HepG2 (cell line): ENCODE results near the gene PCDHB1. TPM values are rescaled to one million over a fixed set of nuclear protein-coding genes. Genes with fewer than 3 reads are reported as not detected.

ENCODE experiments used
- ATF1 ChIP-seq: IDR thresholded peaks from 2 replicates; pipeline ENCODE4 v1.6.1; 2016; ENCODE audit warnings: mild to moderate bottlenecking, control low read depth
- ELF3 ChIP-seq: IDR thresholded peaks from 2 replicates; pipeline ENCODE4 v1.6.1; 2016; ENCODE audit warnings: missing genetic modification reagents, missing compliant biosample characterization
- FOXO4 ChIP-seq: sonication (generic); formaldehyde crosslinking; conservative IDR thresholded peaks from 2 replicates; pipeline ENCODE4 v1.8.1; 2023; ENCODE audit warnings: missing genetic modification reagents
- ISX ChIP-seq: sonication (generic); formaldehyde crosslinking; conservative IDR thresholded peaks from 2 replicates; pipeline ENCODE4 v1.5.0; 2020; ENCODE audit warnings: missing genetic modification reagents
- NR2F6 ChIP-seq, 2 experiments: IDR thresholded peaks; 2 replicates each; pipeline ENCODE4 v1.6.1; 2016; ENCODE audit warnings: antibody characterized with exemption in 1 of 2, mild to moderate bottlenecking in 1 of 2
- PAXIP1 ChIP-seq: sonication (generic); formaldehyde crosslinking; conservative IDR thresholded peaks from 2 replicates; pipeline ENCODE4 v1.4.0; 2020; ENCODE audit warnings: mild to moderate bottlenecking, missing genetic modification reagents, moderate library complexity
- PREB ChIP-seq: sonication (generic); formaldehyde crosslinking; IDR thresholded peaks from 2 replicates; pipeline ENCODE4 v1.4.0; 2020; ENCODE audit warnings: missing genetic modification reagents
- RAD21 ChIP-seq: fragments of 450-650 bp; formaldehyde crosslinking; IDR thresholded peaks from 2 replicates; pipeline ENCODE4 v1.5.0; 2020; ENCODE audit warnings: mild to moderate bottlenecking
- RARA ChIP-seq: IDR thresholded peaks from 2 replicates; pipeline ENCODE4 v1.6.1; 2016; ENCODE audit warnings: missing genetic modification reagents, missing compliant biosample characterization
- THRA ChIP-seq: sonication (generic); formaldehyde crosslinking; IDR thresholded peaks from 2 replicates; pipeline ENCODE4 v1.4.0; 2020; ENCODE audit warnings: missing genetic modification reagents, borderline replicate concordance
- ZNF263 ChIP-seq: sonication (generic); formaldehyde crosslinking; IDR thresholded peaks from 2 replicates; pipeline ENCODE4 v1.4.0; 2020; ENCODE audit warnings: missing genetic modification reagents
- ZNF280D ChIP-seq: sonication (generic); formaldehyde crosslinking; IDR thresholded peaks from 2 replicates; pipeline ENCODE4 v1.5.1; 2020; ENCODE audit warnings: mild to moderate bottlenecking, missing genetic modification reagents
- ZNF282 ChIP-seq: fragments of 450-650 bp; IDR thresholded peaks from 2 replicates; pipeline ENCODE4 v1.6.1; 2018; ENCODE audit not compliant: partially characterized antibody
- ZNF33B ChIP-seq: sonication (generic); formaldehyde crosslinking; IDR thresholded peaks from 2 replicates; pipeline ENCODE4 v1.5.1; 2020; ENCODE audit warnings: mild to moderate bottlenecking, missing genetic modification reagents
- ZNF350 ChIP-seq: sonication (generic); formaldehyde crosslinking; IDR thresholded peaks from 2 replicates; pipeline ENCODE4 v1.4.0; 2020; ENCODE audit warnings: mild to moderate bottlenecking, low read depth, missing genetic modification reagents, borderline replicate concordance
- ZNF550 ChIP-seq: sonication (generic); formaldehyde crosslinking; IDR thresholded peaks from 2 replicates; pipeline ENCODE4 v1.4.0; 2020; ENCODE audit warnings: mild to moderate bottlenecking, missing genetic modification reagents, borderline replicate concordance
- ZNF558 ChIP-seq: sonication (generic); formaldehyde crosslinking; IDR thresholded peaks from 2 replicates; pipeline ENCODE4 v1.9.0; 2022; ENCODE audit warnings: mild to moderate bottlenecking, missing genetic modification reagents, borderline replicate concordance
- ZNF644 ChIP-seq: IDR thresholded peaks from 2 replicates; pipeline ENCODE4 v1.6.1; 2016; ENCODE audit warnings: low read depth
- ZNF768 ChIP-seq: sonication (generic); formaldehyde crosslinking; IDR thresholded peaks from 2 replicates; pipeline ENCODE4 v1.4.0; 2020; ENCODE audit warnings: missing genetic modification reagents
- polyA plus RNA-seq, 8 experiments: library from polyadenylated mRNA; depleted of rRNA in 3 of 8; stranded (reverse) in 7 of 8; unstranded in 1 of 8; fragments of >200 nt; fragmentation: Illumina TruSeq in 4 of 8; extraction: Trizol in 4 of 8; gene quantifications; 2 replicates each; pipeline versions ENCODE4 v1.2.1 to v1.2.3, GENCODE V29; 2011 to 2016; ENCODE audit warnings: low read depth in 4 of 8, missing spikeins in 1 of 8, mixed read lengths in 1 of 8; ENCODE audit not compliant: insufficient read depth in 1 of 8
- total RNA-seq, 5 experiments: library from RNA; depleted of rRNA; stranded (reverse); fragments of >200 nt; fragmentation: Illumina TruSeq; extraction: Trizol; gene quantifications; 2 replicates each; pipeline ENCODE4 v1.2.3, GENCODE V29; 2016; ENCODE audit warnings: low read depth in 1 of 5

The PCDHB1 gene
- total and polyA plus RNA-seq, 2 of the 13 experiments (the other 11 are each of a cell fraction or from before 2014, with no cell fraction given), result not detected

GRCh38 chr5:141040771-141041426 is 10.3 kb upstream of the PCDHB1 start (continued):
- no peak for TF ChIP-seq FOXO4 (CRISPR knock-in tag)
- no peak for TF ChIP-seq ISX
- peak; percentile 87 for TF ChIP-seq ZNF644 (CRISPR knock-in tag)
- 0 out of 2 replicates have a peak, but pooled peaks have one; percentile 34 for TF ChIP-seq ZNF33B (CRISPR knock-in tag)
- TF ChIP-seq ATF1 (CRISPR knock-in tag), result peak; percentile 57; the same call in 1 of the 2 replicates
- TF ChIP-seq THRA (CRISPR knock-in tag), result peak; percentile 44; the same call in 1 of the 2 replicates
- no peak for TF ChIP-seq ZNF558 (CRISPR knock-in tag)
- TF ChIP-seq PAXIP1 (CRISPR knock-in tag), result no peak
- no peak for TF ChIP-seq PREB (CRISPR knock-in tag)
- peak; percentile 81 for TF ChIP-seq RAD21 (CRISPR knock-in tag)
- TF ChIP-seq ELF3, result peak; percentile 23; the same call in 1 of the 2 replicates
- TF ChIP-seq RARA (CRISPR knock-in tag), result peak; percentile 24; the same call in 1 of the 2 replicates
- TF ChIP-seq NR2F6 (IDR thresholded peaks at IDR 0.05), result no peak
- 0 out of 2 replicates have a peak, but pooled peaks have one; percentile 32 for TF ChIP-seq NR2F6 (CRISPR knock-in tag; IDR thresholded peaks at IDR 0.05)
- peak; percentile 33; the same call in 1 of the 2 replicates for TF ChIP-seq ZNF263
- TF ChIP-seq ZNF350 (CRISPR knock-in tag), result no peak
- TF ChIP-seq ZNF550, result no peak
- TF ChIP-seq ZNF280D (CRISPR knock-in tag), result 0 out of 2 replicates have a peak, but pooled peaks have one; percentile 34
- TF ChIP-seq ZNF282, result no peak
- TF ChIP-seq ZNF768 (CRISPR knock-in tag), result peak; percentile 47; the same call in 1 of the 2 replicates
